Inferior parietal cortex (tissue), 1 donor: Measurements from ENCODE around the gene GUCY1A2.
"Not testable (repeated sequence)": the region's sequence is repeated elsewhere in the genome, so short reads cannot be mapped to it uniquely, and the experiment has no call there.

Source experiments
- DNase-seq: peaks from one replicate; pipeline ENCODE4 v3.0.0-alpha.2; 2016; ENCODE audit errors: extremely low spot score

GUCY1A2 gene

GRCh38 chr11:106840146-106840545, 178.1 kb downstream of the GUCY1A2 start:
- no peak for DNase-seq

GRCh38 chr11:106834567-106834966, 183.7 kb downstream of the GUCY1A2 start:
- no peak for DNase-seq

- no peak for DNase-seq
These were observed 189.3 kb downstream of the GUCY1A2 start for GRCh38 chr11:106828976-106829375.

- no peak for DNase-seq
These were observed 189.7 kb downstream of the GUCY1A2 start for GRCh38 chr11:106828576-106828975.

- DNase-seq: no peak
These were observed 190.6 kb downstream of the GUCY1A2 start for GRCh38 chr11:106827687-106828086.

GRCh38 chr11:106826558-106826957, 191.7 kb downstream of the GUCY1A2 start:
- DNase-seq: not testable (repeated sequence)

GRCh38 chr11:106821826-106822225, 196.4 kb downstream of the GUCY1A2 start:
- no peak for DNase-seq

- DNase-seq: no peak
These were observed 197.0 kb downstream of the GUCY1A2 start for GRCh38 chr11:106821291-106821690.

GRCh38 chr11:106818443-106818842, 199.8 kb downstream of the GUCY1A2 start:
- no peak for DNase-seq

GRCh38 chr11:106815209-106815608, 203.1 kb downstream of the GUCY1A2 start:
- no peak for DNase-seq

GRCh38 chr11:106813806-106814205, 204.5 kb downstream of the GUCY1A2 start:
- no peak for DNase-seq

GRCh38 chr11:106794058-106794457, 224.2 kb downstream of the GUCY1A2 start:
- DNase-seq: no peak

GRCh38 chr11:106789406-106789805, 228.9 kb downstream of the GUCY1A2 start:
- no peak for DNase-seq

GRCh38 chr11:106787454-106787853, 230.8 kb downstream of the GUCY1A2 start:
- DNase-seq: no peak

- no peak for DNase-seq
These were observed 232.2 kb downstream of the GUCY1A2 start for GRCh38 chr11:106785913-106786650.

- not testable (repeated sequence) for DNase-seq
These were observed 241.0 kb downstream of the GUCY1A2 start for GRCh38 chr11:106777302-106777701.

GRCh38 chr11:106770489-106771085, 247.7 kb downstream of the GUCY1A2 start:
- DNase-seq: no peak

GRCh38 chr11:106765469-106766258, 252.6 kb downstream of the GUCY1A2 start:
- no peak for DNase-seq

- no peak for DNase-seq
These were observed 254.8 kb downstream of the GUCY1A2 start for GRCh38 chr11:106763501-106763900.

- no peak for DNase-seq
These were observed 256.5 kb downstream of the GUCY1A2 start for GRCh38 chr11:106761745-106762144.

GRCh38 chr11:106761240-106761639, 257.0 kb downstream of the GUCY1A2 start:
- DNase-seq: no peak

GRCh38 chr11:106748059-106748458, 270.2 kb downstream of the GUCY1A2 start:
- no peak for DNase-seq

- no peak for DNase-seq
These were observed 272.3 kb downstream of the GUCY1A2 start for GRCh38 chr11:106745941-106746340.
